HCT116 (cell line): ENCODE results near the gene CLEC18A. TPM values are rescaled to one million over a fixed set of nuclear protein-coding genes. Genes with fewer than 3 reads are reported as not detected.
"Not testable (repeated sequence)": the region's sequence is repeated elsewhere in the genome, so short reads cannot be mapped to it uniquely, and the experiment has no call there.

ENCODE experiments used
- ATAC-seq: fragments of 200-7000 bp; cut with Tn5 transposase; 2 replicates; pipeline ENCODE4 v1.9.1; 2020; ENCODE audit warnings: mild to moderate bottlenecking, moderate library complexity
- BruUV-seq: library from RNA; stranded (reverse); fragments of 400-500 nt; replicated peaks from 2 replicates; lab custom pipeline; 2021; lab: Mats Ljungman, UMichigan
- CTCF ChIA-PET: fragments of 300-600 bp; sonication (Branson Sonifier 250); formaldehyde crosslinking; loops from one replicate; lab custom pipeline; 2021; ENCODE audit warnings: antibody characterized with exemption; lab: Charles Lee
- POLR2A ChIA-PET: fragments of 300-600, 350-600 bp; sonication (Branson Sonifier 250); formaldehyde crosslinking; loops from one replicate; lab custom pipeline; 2021; ENCODE audit warnings: antibody characterized with exemption; lab: Charles Lee
- RAD21 ChIA-PET, 2 experiments: fragments of 300-600 bp; sonication (Branson Sonifier 250); formaldehyde crosslinking; loops; one replicate each; lab custom pipeline; 2023; ENCODE audit warnings: low total read pairs in 2 of 2; ENCODE audit not compliant: uncharacterized antibody in 2 of 2, unreplicated experiment in 2 of 2, low non-redundant PET in 1 of 2; lab: Charles Lee
- DNase-seq: peaks from one replicate; pipeline ENCODE4 v3.0.0-alpha.2; 2010; ENCODE audit warnings: low read depth, low spot score
- H2AFZ ChIP-seq: fragments of 200-600 bp; shearing (Covaris generic), sonication (generic); 2 replicates; pipeline ENCODE4 v1.6.1; 2017; ENCODE audit warnings: low read depth, mixed run types, mixed read lengths, antibody characterized with exemption, low read length; ENCODE audit not compliant: poor library complexity, severe bottlenecking
- H3K27ac ChIP-seq: 2 replicates; pipeline ENCODE4 v1.5.1; 2012; ENCODE audit warnings: low read depth, low read length
- H3K27me3 ChIP-seq: fragments of 200-600 bp; sonication (generic); 2 replicates; pipeline ENCODE4 v1.6.1; 2016; ENCODE audit warnings: mixed run types, low read length, mixed read lengths; ENCODE audit not compliant: insufficient read depth
- H3K36me3 ChIP-seq, 2 experiments: fragments of 200-500 bp in 1 of 2; fragments of 200-600 bp in 1 of 2; sonication (Bioruptor generic) in 1 of 2; sonication (generic) in 1 of 2; 2 replicates each; pipeline versions ENCODE4 v1.5.1 to v1.6.1; 2014 to 2016; ENCODE audit warnings: low read length in 2 of 2, inconsistent platforms in 1 of 2, mixed read lengths in 1 of 2, mixed run types in 1 of 2; ENCODE audit not compliant: insufficient read depth in 2 of 2, control insufficient read depth in 1 of 2
- H3K4me1 ChIP-seq, 2 experiments: fragments of 200-600 bp in 1 of 2; sonication (generic) in 1 of 2; 2 replicates each; pipeline versions ENCODE4 v1.5.1 to v1.6.1; 2012 to 2017; ENCODE audit warnings: low read length in 2 of 2, inconsistent platforms in 1 of 2, mild to moderate bottlenecking in 1 of 2, mixed read lengths in 1 of 2, mixed run types in 1 of 2, moderate library complexity in 1 of 2; ENCODE audit not compliant: insufficient read depth in 2 of 2, control insufficient read depth in 1 of 2
- H3K4me2 ChIP-seq: fragments of 200-600 bp; sonication (generic); 2 replicates; pipeline ENCODE4 v1.6.1; 2017; ENCODE audit warnings: mixed run types, low read length, mixed read lengths
- H3K4me3 ChIP-seq, 2 experiments: fragments of 200-600 bp in 1 of 2; sonication (generic) in 1 of 2; replicated peaks in 1 of 2; 2 replicates each; pipeline ENCODE4 v1.5.1; 2011 to 2016; ENCODE audit warnings: low read length in 2 of 2, control low read depth in 1 of 2, low read depth in 1 of 2, mild to moderate bottlenecking in 1 of 2, mixed read lengths in 1 of 2, mixed run types in 1 of 2
- H3K79me2 ChIP-seq: fragments of 200-600 bp; sonication (generic); 2 replicates; pipeline ENCODE4 v1.6.1; 2017; ENCODE audit warnings: mild to moderate bottlenecking, mixed run types, low read length, moderate library complexity, mixed read lengths; ENCODE audit not compliant: insufficient read depth
- H3K9ac ChIP-seq: fragments of 200-600 bp; sonication (generic); 2 replicates; pipeline ENCODE4 v1.6.1; 2016; ENCODE audit warnings: low read length, mixed read lengths
- H3K9me2 ChIP-seq: fragments of 200-600 bp; sonication (generic), shearing (Covaris generic); 2 replicates; pipeline ENCODE4 v1.6.1; 2017; ENCODE audit warnings: mixed run types, mild to moderate bottlenecking, moderate library complexity; ENCODE audit not compliant: insufficient read depth
- H3K9me3 ChIP-seq, 2 experiments: fragments of 200-500 bp in 1 of 2; fragments of 200-600 bp in 1 of 2; sonication (Bioruptor generic) in 1 of 2; sonication (generic) in 1 of 2; 2 replicates each; pipeline ENCODE4 v1.6.1; 2014 to 2017; ENCODE audit warnings: low read length in 2 of 2, mixed read lengths in 2 of 2, inconsistent platforms in 1 of 2, low read depth in 1 of 2, mild to moderate bottlenecking in 1 of 2, mixed run types in 1 of 2, moderate library complexity in 1 of 2; ENCODE audit not compliant: control insufficient read depth in 1 of 2, insufficient read depth in 1 of 2
- H4K20me1 ChIP-seq: fragments of 200-600 bp; sonication (generic), shearing (Covaris generic); 2 replicates; pipeline ENCODE4 v1.6.1; 2017; ENCODE audit warnings: mixed run types, mild to moderate bottlenecking, moderate library complexity; ENCODE audit not compliant: insufficient read depth
- intact Hi-C: fragments of 100-400 bp; cut with micrococcal nuclease; formaldehyde crosslinking; loops from 2 replicates; pipeline ENCODE4 v1.10.0; 2022
- total RNA-seq: library from RNA; stranded (reverse); gene quantifications from one replicate; pipeline ENCODE4 v1.2.1, GENCODE V29; 2021; ENCODE audit not compliant: unreplicated experiment

CLEC18A gene
- total RNA-seq, 1 experiment from 2014 or later, result 1.0 TPM

DNA sequence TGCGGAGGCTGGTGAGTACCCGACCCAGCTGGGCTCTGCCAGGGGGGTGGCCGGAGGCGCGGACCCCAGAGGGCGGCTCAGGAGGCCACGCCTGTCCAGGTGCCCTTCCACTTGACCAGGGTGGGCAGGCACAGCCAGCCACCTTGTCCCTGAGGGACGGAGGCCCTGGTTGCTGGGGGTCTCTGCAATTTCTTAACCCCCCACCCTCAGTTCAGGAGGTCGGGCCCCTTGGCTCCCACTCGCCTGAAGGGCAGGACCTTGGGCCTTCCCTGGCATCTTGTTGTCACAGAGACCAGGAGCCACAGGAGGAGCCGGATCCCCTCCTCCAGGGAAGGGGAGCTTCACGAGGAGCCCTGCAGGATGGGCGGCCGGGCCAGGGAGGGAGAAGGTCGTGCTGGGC, 982 bp downstream of the CLEC18A start:
- H3K9me3 ChIP-seq, BruUV-seq, H3K4me1 ChIP-seq, H3K4me2 ChIP-seq, ATAC-seq, H3K27ac ChIP-seq, RAD21 ChIA-PET, H3K9ac ChIP-seq, H3K79me2 ChIP-seq, H3K9me2 ChIP-seq, H2AFZ ChIP-seq, CTCF ChIA-PET, H3K36me3 ChIP-seq, H4K20me1 ChIP-seq, POLR2A ChIA-PET, DNase-seq, H3K27me3 ChIP-seq, intact Hi-C loops, H3K4me3 ChIP-seq: not testable (repeated sequence)

DNA sequence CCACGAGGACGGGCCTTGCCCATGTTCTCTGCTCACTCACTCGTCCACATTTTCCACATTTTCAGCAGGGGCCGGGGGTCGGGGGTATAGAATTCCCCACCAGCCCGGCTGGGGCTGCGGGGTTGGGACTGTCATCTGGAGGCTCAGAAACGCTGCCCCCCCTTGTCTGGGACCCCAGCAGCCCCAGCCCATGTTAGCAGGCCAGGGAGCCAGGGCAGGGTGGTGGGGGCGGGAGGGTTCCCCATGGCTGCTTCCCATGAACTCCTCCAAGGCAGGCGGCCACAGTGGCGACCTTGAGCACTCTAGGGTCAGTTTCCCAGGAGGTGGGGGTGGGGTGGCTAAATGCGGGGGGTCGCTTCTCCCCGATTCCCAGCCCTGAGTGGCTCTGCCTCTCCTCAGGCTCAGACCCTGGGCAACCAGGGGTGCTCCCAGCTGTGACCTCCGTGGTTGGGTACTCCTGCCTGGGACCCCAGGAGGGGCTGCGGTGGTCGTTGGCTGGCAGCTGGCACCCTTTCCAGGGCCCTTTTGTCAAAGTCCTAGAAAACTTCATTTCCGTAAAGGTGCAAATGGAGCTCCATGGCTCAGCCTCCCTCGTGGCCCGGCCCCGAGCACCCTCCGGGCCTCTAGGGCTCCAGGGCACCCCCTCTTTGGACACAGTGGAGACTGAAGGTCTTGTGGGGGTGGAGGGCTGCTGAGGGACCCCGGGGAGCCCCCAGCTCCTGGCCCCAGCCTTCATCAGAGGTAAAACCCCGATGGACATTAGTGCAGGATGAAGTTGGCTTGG, 1.6 kb downstream of the CLEC18A start:
- BruUV-seq, H3K79me2 ChIP-seq, ATAC-seq, H3K27me3 ChIP-seq, H3K4me1 ChIP-seq, H3K9me3 ChIP-seq, H3K27ac ChIP-seq, H3K9me2 ChIP-seq, CTCF ChIA-PET, H3K36me3 ChIP-seq, H4K20me1 ChIP-seq, H3K4me2 ChIP-seq, RAD21 ChIA-PET, DNase-seq, H3K4me3 ChIP-seq, intact Hi-C loops, POLR2A ChIA-PET, H2AFZ ChIP-seq, H3K9ac ChIP-seq: not testable (repeated sequence)

DNA sequence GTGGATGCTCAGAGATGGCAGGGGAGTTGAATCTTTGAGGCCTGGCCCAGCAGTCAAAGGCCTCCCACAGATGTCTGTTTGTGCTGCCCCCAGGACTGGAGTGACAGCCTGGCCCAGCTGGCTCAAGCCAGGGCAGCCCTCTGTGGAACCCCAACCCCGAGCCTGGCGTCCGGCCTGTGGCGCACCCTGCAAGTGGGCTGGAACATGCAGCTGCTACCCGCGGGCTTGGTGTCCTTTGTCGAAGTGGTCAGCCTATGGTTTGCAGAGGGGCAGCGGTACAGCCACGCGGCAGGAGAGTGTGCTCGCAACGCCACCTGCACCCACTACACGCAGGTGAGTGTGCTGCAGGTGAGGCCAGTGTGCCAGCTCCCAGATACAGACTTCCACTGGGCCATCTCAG, 3.1 kb downstream of the CLEC18A start:
- H3K9me2 ChIP-seq, intact Hi-C loops, H3K4me1 ChIP-seq, H3K27me3 ChIP-seq, RAD21 ChIA-PET, H2AFZ ChIP-seq, H3K9ac ChIP-seq, H3K27ac ChIP-seq, H3K79me2 ChIP-seq, POLR2A ChIA-PET, ATAC-seq, H3K4me3 ChIP-seq, DNase-seq, CTCF ChIA-PET, H3K9me3 ChIP-seq, H3K36me3 ChIP-seq, H4K20me1 ChIP-seq, BruUV-seq, H3K4me2 ChIP-seq: not testable (repeated sequence)

- intact Hi-C loops, H3K4me1 ChIP-seq, H3K27me3 ChIP-seq, H3K9me2 ChIP-seq, H4K20me1 ChIP-seq, RAD21 ChIA-PET, POLR2A ChIA-PET, H3K27ac ChIP-seq, H3K79me2 ChIP-seq, H3K4me2 ChIP-seq, H2AFZ ChIP-seq, DNase-seq, CTCF ChIA-PET, H3K9me3 ChIP-seq, H3K9ac ChIP-seq, H3K4me3 ChIP-seq, H3K36me3 ChIP-seq, BruUV-seq: not testable (repeated sequence)
- peak; percentile 16; the same call in 1 of the 2 replicates for ATAC-seq
Observed at GRCh38 chr16:69963312-69963711, 12.2 kb downstream of the CLEC18A start.
